Measurements from ENCODE around the gene MCUR1.

Gene MCUR1

GRCh38 chr6:13808801-13809200, 5.6 kb downstream of the MCUR1 start:
- Histone ChIP-seq H3K36me3 (ENCODE audit: insufficient read depth) (no peaks in the 10 kb centered on the region), H3K27me3 (ENCODE audit: insufficient read depth, low read depth) (no peaks in the 10 kb centered on the region), H2AFZ (ENCODE audit: low read depth) (no peak overlapping the region), H3K4me3 (IDR thresholded peaks at IDR 0.05; ENCODE audit: insufficient read depth, low read depth, low read length) (no peak overlapping the region), H3K4me1 (ENCODE audit: low read depth, poor library complexity, severe bottlenecking) (peaks cover 27% of the 10 kb centered on the region), H3K27ac (no peak overlapping the region), H3K4me2 (no peak overlapping the region), H3K9ac (no peak overlapping the region), H4K20me1 (ENCODE audit: insufficient read depth) (0 out of 2 replicates have a peak, but pooled peaks cover 5% of the 10 kb centered on the region), H3K79me2 (ENCODE audit: insufficient read depth, low read depth) (peaks cover 39% of the 10 kb centered on the region)
- TF ChIP-seq, protein P1, sequence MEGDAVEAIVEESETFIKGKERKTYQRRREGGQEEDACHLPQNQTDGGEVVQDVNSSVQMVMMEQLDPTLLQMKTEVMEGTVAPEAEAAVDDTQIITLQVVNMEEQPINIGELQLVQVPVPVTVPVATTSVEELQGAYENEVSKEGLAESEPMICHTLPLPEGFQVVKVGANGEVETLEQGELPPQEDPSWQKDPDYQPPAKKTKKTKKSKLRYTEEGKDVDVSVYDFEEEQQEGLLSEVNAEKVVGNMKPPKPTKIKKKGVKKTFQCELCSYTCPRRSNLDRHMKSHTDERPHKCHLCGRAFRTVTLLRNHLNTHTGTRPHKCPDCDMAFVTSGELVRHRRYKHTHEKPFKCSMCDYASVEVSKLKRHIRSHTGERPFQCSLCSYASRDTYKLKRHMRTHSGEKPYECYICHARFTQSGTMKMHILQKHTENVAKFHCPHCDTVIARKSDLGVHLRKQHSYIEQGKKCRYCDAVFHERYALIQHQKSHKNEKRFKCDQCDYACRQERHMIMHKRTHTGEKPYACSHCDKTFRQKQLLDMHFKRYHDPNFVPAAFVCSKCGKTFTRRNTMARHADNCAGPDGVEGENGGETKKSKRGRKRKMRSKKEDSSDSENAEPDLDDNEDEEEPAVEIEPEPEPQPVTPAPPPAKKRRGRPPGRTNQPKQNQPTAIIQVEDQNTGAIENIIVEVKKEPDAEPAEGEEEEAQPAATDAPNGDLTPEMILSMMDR (conservative IDR thresholded peaks at IDR 0.05; ENCODE audit: low read depth, low read length): no peak

GRCh38 chr6:13807696-13808095, 6.7 kb downstream of the MCUR1 start:
- no peak overlapping the region for H2AFZ ChIP-seq (ENCODE audit: low read depth)
- no peak overlapping the region for H3K9ac ChIP-seq
- H3K36me3 ChIP-seq (ENCODE audit: insufficient read depth): no peaks in the 10 kb centered on the region
- H3K27ac ChIP-seq: no peak overlapping the region
- H4K20me1 ChIP-seq (ENCODE audit: insufficient read depth): 0 out of 2 replicates have a peak, but pooled peaks cover 2% of the 10 kb centered on the region
- H3K4me2 ChIP-seq: no peak overlapping the region
- no peaks in the 10 kb centered on the region for H3K27me3 ChIP-seq (ENCODE audit: insufficient read depth, low read depth)
- no peak overlapping the region for H3K4me3 ChIP-seq (IDR thresholded peaks at IDR 0.05; ENCODE audit: insufficient read depth, low read depth, low read length)
- TF ChIP-seq, protein P1 (conservative IDR thresholded peaks at IDR 0.05; ENCODE audit: low read depth, low read length): no peak
- H3K4me1 ChIP-seq (ENCODE audit: low read depth, poor library complexity, severe bottlenecking): peaks cover 23% of the 10 kb centered on the region
- H3K79me2 ChIP-seq (ENCODE audit: insufficient read depth, low read depth): peaks cover 34% of the 10 kb centered on the region

DNA sequence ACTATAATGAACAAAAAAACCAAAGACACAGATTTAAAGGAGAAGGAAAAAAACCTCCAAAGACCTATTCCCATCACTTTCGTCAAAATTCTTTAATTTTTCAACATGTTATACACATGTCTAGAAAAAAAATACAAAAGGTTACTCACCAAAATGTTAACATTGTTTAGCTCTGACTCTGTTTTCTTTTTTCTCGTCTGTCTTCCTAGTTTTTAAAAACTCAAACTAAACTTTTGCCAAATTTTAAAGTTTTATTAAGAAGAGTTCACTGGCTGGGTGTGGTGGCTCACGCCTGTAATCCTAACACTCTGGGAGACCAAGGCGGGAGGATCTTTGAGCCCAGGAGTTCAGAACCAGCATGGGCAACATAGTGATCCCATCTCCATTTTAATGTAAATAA, 10.8 kb downstream of the MCUR1 start:
- Histone ChIP-seq H3K27me3 (ENCODE audit: insufficient read depth, low read depth) (no peaks in the 10 kb centered on the region), H3K4me1 (ENCODE audit: low read depth, poor library complexity, severe bottlenecking) (no peaks in the 10 kb centered on the region), H3K27ac (no peak overlapping the region), H3K9ac (no peak overlapping the region), H3K4me3 (IDR thresholded peaks at IDR 0.05; ENCODE audit: insufficient read depth, low read depth, low read length) (no peak overlapping the region), H2AFZ (ENCODE audit: low read depth) (no peak overlapping the region), H3K36me3 (ENCODE audit: insufficient read depth) (no peaks in the 10 kb centered on the region), H3K79me2 (ENCODE audit: insufficient read depth, low read depth) (no peaks in the 10 kb centered on the region; the same call in 1 of the 2 replicates), H3K4me2 (no peak overlapping the region), H4K20me1 (ENCODE audit: insufficient read depth) (no peaks in the 10 kb centered on the region)
- TF ChIP-seq, protein P1 (conservative IDR thresholded peaks at IDR 0.05; ENCODE audit: low read depth, low read length): no peak

DNA sequence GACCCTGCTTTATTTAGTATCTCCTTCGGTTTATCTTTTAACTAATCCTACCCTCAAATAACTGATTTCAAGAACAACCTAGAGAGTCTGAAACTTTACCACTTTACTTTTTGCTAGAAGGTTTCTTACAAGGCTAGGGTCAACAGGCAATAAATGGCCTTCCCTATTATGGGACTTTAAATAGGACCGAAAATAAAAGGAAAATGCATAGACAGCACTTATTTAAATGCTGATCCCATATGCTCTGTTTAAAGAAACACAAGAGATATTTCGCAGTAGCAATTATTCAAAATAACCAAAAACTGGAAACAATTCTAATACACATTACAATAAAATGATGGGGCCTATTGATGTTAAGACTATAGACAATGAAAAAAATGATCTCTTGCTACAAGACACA, 13.7 kb downstream of the MCUR1 start:
- Histone ChIP-seq H3K27me3 (ENCODE audit: insufficient read depth, low read depth) (no peaks in the 10 kb centered on the region), H2AFZ (ENCODE audit: low read depth) (no peak overlapping the region), H3K36me3 (ENCODE audit: insufficient read depth) (no peaks in the 10 kb centered on the region), H3K27ac (no peak overlapping the region), H3K4me3 (IDR thresholded peaks at IDR 0.05; ENCODE audit: insufficient read depth, low read depth, low read length) (no peak overlapping the region), H3K9ac (no peak overlapping the region), H3K4me2 (no peak overlapping the region), H4K20me1 (ENCODE audit: insufficient read depth) (no peaks in the 10 kb centered on the region), H3K4me1 (ENCODE audit: low read depth, poor library complexity, severe bottlenecking) (peaks cover 3% of the 10 kb centered on the region), H3K79me2 (ENCODE audit: insufficient read depth, low read depth) (no peaks in the 10 kb centered on the region)
- TF ChIP-seq, protein P1 (conservative IDR thresholded peaks at IDR 0.05; ENCODE audit: low read depth, low read length): no peak
